ENCODE measurements around the gene LACTB.

The LACTB gene

GRCh38 chr15:63180746-63181145, 59.1 kb downstream of the LACTB start:
- DNase-seq = no peak

GRCh38 chr15:63181648-63182047, 60.0 kb downstream of the LACTB start:
- no peak for DNase-seq

GRCh38 chr15:63185206-63185605, 63.5 kb downstream of the LACTB start:
- DNase-seq = no peak

GRCh38 chr15:63186065-63186464, 64.4 kb downstream of the LACTB start:
- DNase-seq = no peak

GRCh38 chr15:63187589-63188226, 66.0 kb downstream of the LACTB start:
- no peak for DNase-seq

- DNase-seq = no peak
Observed at GRCh38 chr15:63188247-63188925, 66.7 kb downstream of the LACTB start.

GRCh38 chr15:63188926-63189871, 67.5 kb downstream of the LACTB start, which contains the start of gene RAB8B:
RAB8B (plus strand) TSS chr15:63189606; CDS start chr15:63189625, 19 bp downstream.
- peak; percentile 89 to 91 for DNase-seq

- peak; percentile 36 to 68 for DNase-seq
Observed at GRCh38 chr15:63189941-63190768, 68.5 kb downstream of the LACTB start.

GRCh38 chr15:63190769-63191649, 69.3 kb downstream of the LACTB start:
- DNase-seq = peak; percentile 33 to 34

Data from AML-193 (cell line).